ENCODE data around the gene SLCO6A1.
A peak's percentile ranks its signal among the peaks of the same experiment; 100 is the strongest.

SLCO6A1 gene

GRCh38 chr5:102451082-102451481 lies 47.7 kb downstream of the SLCO6A1 start:
- DNase-seq, result no peak

GRCh38 chr5:102450313-102450990 lies 48.3 kb downstream of the SLCO6A1 start:
- DNase-seq, result peak; percentile 67 to 70

GRCh38 chr5:102433473-102433872 lies 65.3 kb downstream of the SLCO6A1 start:
- no peak for DNase-seq

GRCh38 chr5:102421647-102422046 lies 77.2 kb downstream of the SLCO6A1 start:
- DNase-seq, result no peak

DNA sequence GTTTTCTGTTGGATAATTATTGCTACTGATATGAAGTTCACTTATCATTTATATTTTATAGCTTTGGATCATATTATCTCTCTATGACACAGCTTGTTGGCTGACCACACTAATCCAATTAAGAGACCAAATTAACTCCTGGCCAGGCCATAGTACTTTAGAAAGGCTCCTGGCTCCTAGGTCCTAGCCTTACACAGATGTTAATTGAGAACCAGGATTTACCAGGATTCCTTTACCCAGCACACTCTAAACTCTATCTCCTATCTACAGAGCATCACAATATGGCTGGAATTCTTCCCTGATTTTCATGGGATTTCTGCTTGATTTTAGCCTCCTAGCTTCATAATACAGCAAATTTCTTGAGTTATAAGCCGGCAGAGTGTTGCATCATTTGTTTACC lies 80.3 kb downstream of the SLCO6A1 start:
- no peak for DNase-seq

GRCh38 chr5:102414448-102414847 lies 84.4 kb downstream of the SLCO6A1 start:
- DNase-seq, result no peak

DNA sequence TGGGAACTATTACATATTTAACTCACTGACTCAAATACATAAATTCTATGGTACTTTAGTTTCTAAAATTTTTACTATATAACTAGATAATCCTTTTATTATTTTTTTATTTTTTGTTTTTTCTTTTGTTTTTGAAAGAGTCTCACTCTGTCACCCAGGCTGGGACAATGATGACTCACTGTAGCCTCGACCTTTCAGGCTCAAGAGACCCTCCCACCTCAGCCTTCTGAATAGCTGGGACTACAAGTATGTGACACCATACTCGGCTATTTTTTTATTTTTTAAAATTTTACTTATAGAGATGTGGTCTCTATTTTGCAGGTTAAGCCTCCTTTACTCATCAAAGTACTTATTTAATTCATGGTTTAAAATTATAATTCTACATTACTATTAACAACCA lies 110.6 kb downstream of the SLCO6A1 start:
- DNase-seq, result no peak

DNA sequence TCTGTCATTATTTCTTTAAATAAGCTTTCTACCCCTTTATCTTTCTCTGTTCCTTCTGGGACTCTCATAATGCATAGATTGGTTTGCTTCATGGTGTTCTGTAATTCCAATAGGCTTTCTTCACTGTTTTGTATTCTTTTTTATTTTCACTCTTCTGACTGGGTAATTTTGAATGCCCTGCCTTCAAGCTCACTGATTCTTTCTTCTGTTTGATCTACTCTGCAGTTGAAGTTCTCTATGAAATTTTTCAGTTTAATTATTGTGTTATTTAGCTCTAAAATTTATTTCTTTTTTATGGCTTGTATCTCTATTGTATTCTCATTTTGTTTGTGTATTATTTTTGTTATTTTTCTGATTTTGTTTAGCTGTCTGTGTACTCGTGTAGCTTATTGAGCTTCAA lies 113.4 kb downstream of the SLCO6A1 start:
- DNase-seq, result no peak

GRCh38 chr5:102380174-102380573 lies 118.6 kb downstream of the SLCO6A1 start:
- DNase-seq, result no peak

GRCh38 chr5:102375876-102376275 lies 122.9 kb downstream of the SLCO6A1 start:
- no peak for DNase-seq

- no peak for DNase-seq
Observed at GRCh38 chr5:102375272-102375671, 123.5 kb downstream of the SLCO6A1 start.

DNA sequence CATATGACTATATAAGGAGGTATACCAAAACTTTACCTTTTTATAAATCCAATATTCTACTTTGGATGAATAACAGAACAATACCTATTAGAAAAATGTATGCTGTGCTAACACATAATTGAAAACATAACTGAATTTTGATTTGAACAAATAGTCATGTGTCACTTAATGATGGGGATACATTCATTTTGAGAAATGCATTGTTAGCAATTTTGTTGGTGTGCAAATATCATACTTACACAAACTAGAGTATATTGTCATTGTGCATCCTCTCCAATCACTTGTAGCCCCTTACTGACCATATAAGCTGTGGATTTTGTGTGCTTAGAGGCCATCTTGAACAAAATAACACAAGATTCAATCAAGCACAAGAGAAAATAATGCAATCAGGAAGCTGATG lies 130.4 kb downstream of the SLCO6A1 start:
- DNase-seq, result no peak

- no peak for DNase-seq
Observed at GRCh38 chr5:102341681-102342288, 157.0 kb downstream of the SLCO6A1 start.

DNA sequence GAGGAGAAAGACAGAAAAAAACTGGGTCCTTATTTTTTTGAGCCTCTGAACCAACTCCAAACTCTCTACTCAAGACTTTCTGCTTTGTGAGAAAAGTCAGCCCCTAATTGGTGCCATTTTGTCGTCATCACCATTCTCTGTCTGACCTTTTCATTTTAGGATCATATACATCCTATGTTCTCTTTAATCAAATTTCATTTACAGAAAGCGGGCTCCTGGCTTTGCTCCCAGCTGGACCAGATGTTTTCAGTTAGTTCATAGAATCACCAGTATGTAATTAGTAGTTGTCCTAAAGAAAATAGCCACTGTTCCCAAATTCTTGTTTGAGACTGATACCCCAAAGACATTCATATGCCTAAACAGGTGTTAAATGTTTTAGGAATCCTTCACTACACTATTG lies 174.1 kb downstream of the SLCO6A1 start:
- DNase-seq, result no peak
